H1 (cell line): ENCODE data around the gene TEX44. TPM values are rescaled to one million over a fixed set of nuclear protein-coding genes. Genes with fewer than 3 reads are reported as not detected.

Source experiments
- CTCF ChIA-PET: fragments of 300-600 bp; sonication (Branson Sonifier 250); formaldehyde crosslinking; loops from one replicate; lab custom pipeline; 2021; ENCODE audit not compliant: partially characterized antibody; lab: Charles Lee
- POLR2A ChIA-PET: fragments of 300-600 bp; sonication (Branson Sonifier 250); formaldehyde crosslinking; loops from one replicate; lab custom pipeline; 2021; ENCODE audit warnings: inconsistent platforms; ENCODE audit not compliant: partially characterized antibody; lab: Charles Lee
- DNase-seq, 2 experiments: peaks; one replicate each; pipeline versions ENCODE4 v3.0.0 to v3.0.0-alpha.2; 2010 to 2022; ENCODE audit warnings: low spot score in 2 of 2, low read depth in 1 of 2, mixed read lengths in 1 of 2
- FAIRE-seq: peaks from 2 replicates; lab custom pipeline; 2011; peaks lifted over from hg19 to GRCh38; lab: Jason Lieb, UNC
- H2AFZ ChIP-seq: 2 replicates; pipeline ENCODE4 v1.8.1; 2012; ENCODE audit warnings: low read length, inconsistent platforms
- H2AK5ac ChIP-seq: 2 replicates; pipeline ENCODE4 v1.6.1; 2013; ENCODE audit warnings: low read depth, low read length
- H2BK120ac ChIP-seq: replicated peaks from 2 replicates; pipeline ENCODE3; 2013; ENCODE audit warnings: low read depth, low read length, inconsistent platforms
- H2BK12ac ChIP-seq: 2 replicates; pipeline ENCODE4 v1.6.1; 2013; ENCODE audit warnings: low read depth, low read length
- H2BK15ac ChIP-seq: 2 replicates; pipeline ENCODE4 v1.6.1; 2013; ENCODE audit warnings: low read length
- H2BK20ac ChIP-seq: 2 replicates; pipeline ENCODE4 v1.6.1; 2013; ENCODE audit warnings: low read length
- H2BK5ac ChIP-seq: 2 replicates; pipeline ENCODE4 v1.6.1; 2013; ENCODE audit warnings: low read depth, low read length
- H3K14ac ChIP-seq: 2 replicates; pipeline ENCODE4 v1.6.1; 2013; ENCODE audit warnings: inconsistent platforms; ENCODE audit not compliant: insufficient read length
- H3K18ac ChIP-seq: 2 replicates; pipeline ENCODE4 v1.6.1; 2013; ENCODE audit warnings: low read length; ENCODE audit errors: extremely low read depth
- H3K23ac ChIP-seq: 2 replicates; pipeline ENCODE4 v1.6.1; 2013; ENCODE audit warnings: inconsistent platforms; ENCODE audit not compliant: insufficient read length
- H3K23me2 ChIP-seq: 2 replicates; pipeline ENCODE4 v1.6.1; 2013; ENCODE audit warnings: low read depth, low read length
- H3K27ac ChIP-seq: 2 replicates; pipeline ENCODE4 v1.6.1; 2011; ENCODE audit warnings: low read depth, low read length, inconsistent platforms
- H3K27me3 ChIP-seq, 4 experiments: replicated peaks in 1 of 4; 1 replicate in 1 of 4; 2 replicates in 3 of 4; pipeline versions ENCODE4 v1.6.1 to v1.8.1; 2011 to 2013; ENCODE audit warnings: low read length in 3 of 4, mild to moderate bottlenecking in 3 of 4, inconsistent platforms in 2 of 4, mixed read lengths in 2 of 4, moderate library complexity in 1 of 4; ENCODE audit not compliant: control insufficient read depth in 3 of 4, insufficient read depth in 3 of 4; ENCODE audit errors: extremely low read depth in 1 of 4
- H3K36me3 ChIP-seq, 4 experiments: 2 replicates each; pipeline versions ENCODE4 v1.6.1 to v1.8.1; 2011 to 2013; ENCODE audit warnings: mild to moderate bottlenecking in 4 of 4, low read length in 3 of 4, moderate library complexity in 2 of 4, control low read depth in 1 of 4, inconsistent platforms in 1 of 4; ENCODE audit not compliant: insufficient read depth in 4 of 4, control insufficient read depth in 2 of 4
- H3K4ac ChIP-seq: replicated peaks from 2 replicates; pipeline ENCODE3; 2013; ENCODE audit warnings: low read length, low read depth, mixed read lengths, inconsistent platforms; ENCODE audit not compliant: insufficient read length
- H3K4me1 ChIP-seq, 4 experiments: replicated peaks in 1 of 4; 1 replicate in 1 of 4; 2 replicates in 3 of 4; pipeline versions ENCODE4 v1.6.1 to v1.8.1; 2011 to 2013; ENCODE audit warnings: low read length in 3 of 4, inconsistent platforms in 2 of 4, mixed read lengths in 1 of 4; ENCODE audit not compliant: insufficient read depth in 4 of 4, control insufficient read depth in 3 of 4
- H3K4me2 ChIP-seq, 2 experiments: 2 replicates each; pipeline versions ENCODE4 v1.6.1 to v1.8.1; 2011 to 2013; ENCODE audit warnings: low read depth in 2 of 2, low read length in 2 of 2, control low read depth in 1 of 2, inconsistent platforms in 1 of 2, mild to moderate bottlenecking in 1 of 2; ENCODE audit not compliant: insufficient read depth in 1 of 2
- H3K4me3 ChIP-seq, 4 experiments: fragments of 200-600, 300-600 bp in 1 of 4; sonication (generic), shearing (Covaris generic), sonication (Bioruptor Twin) in 1 of 4; 2 replicates each; pipeline versions ENCODE4 v1.5.1 to v1.8.1; 2011 to 2016; ENCODE audit warnings: low read length in 4 of 4, low read depth in 3 of 4, control low read depth in 2 of 4, inconsistent platforms in 2 of 4, mild to moderate bottlenecking in 2 of 4, mixed read lengths in 1 of 4, moderate library complexity in 1 of 4; ENCODE audit not compliant: insufficient read depth in 2 of 4; ENCODE audit errors: extremely low read depth in 1 of 4
- H3K56ac ChIP-seq: replicated peaks from 2 replicates; pipeline ENCODE3; 2013; ENCODE audit warnings: low read depth, mild to moderate bottlenecking, mixed read lengths, low read length, inconsistent platforms; ENCODE audit not compliant: insufficient read length
- H3K79me1 ChIP-seq: 2 replicates; pipeline ENCODE4 v1.6.1; 2013; ENCODE audit warnings: low read depth, low read length, control low read depth
- H3K79me2 ChIP-seq, 2 experiments: 2 replicates each; pipeline versions ENCODE4 v1.6.1 to v1.8.1; 2012 to 2013; ENCODE audit warnings: low read length in 2 of 2, mild to moderate bottlenecking in 2 of 2, inconsistent platforms in 1 of 2; ENCODE audit not compliant: insufficient read depth in 2 of 2, control insufficient read depth in 1 of 2
- H3K9ac ChIP-seq, 4 experiments: replicated peaks in 1 of 4; 1 replicate in 1 of 4; 2 replicates in 3 of 4; pipeline versions ENCODE4 v1.6.1 to v1.8.1; 2011 to 2013; ENCODE audit warnings: low read depth in 3 of 4, low read length in 3 of 4, control low read depth in 2 of 4, mild to moderate bottlenecking in 2 of 4, moderate library complexity in 2 of 4, inconsistent platforms in 1 of 4; ENCODE audit errors: extremely low read depth in 1 of 4
- H3K9me3 ChIP-seq, 2 experiments: 2 replicates each; pipeline versions ENCODE4 v1.6.1 to v1.8.1; 2012 to 2013; ENCODE audit warnings: mild to moderate bottlenecking in 2 of 2, moderate library complexity in 2 of 2, control low read depth in 1 of 2, inconsistent platforms in 1 of 2, low read depth in 1 of 2, low read length in 1 of 2, mixed read lengths in 1 of 2; ENCODE audit not compliant: insufficient read depth in 2 of 2
- H4K20me1 ChIP-seq, 2 experiments: replicated peaks in 1 of 2; 2 replicates each; pipeline versions ENCODE3 to v1.8.1; 2011 to 2013; ENCODE audit warnings: inconsistent platforms in 2 of 2, low read length in 2 of 2, mild to moderate bottlenecking in 1 of 2; ENCODE audit not compliant: insufficient read depth in 2 of 2, control insufficient read depth in 1 of 2
- H4K5ac ChIP-seq: 2 replicates; pipeline ENCODE4 v1.6.1; 2013; ENCODE audit warnings: low read length, low read depth, mixed read lengths, inconsistent platforms; ENCODE audit not compliant: insufficient read length
- H4K8ac ChIP-seq: 2 replicates; pipeline ENCODE4 v1.8.0; 2013; ENCODE audit warnings: mild to moderate bottlenecking, moderate library complexity, low read length, inconsistent platforms; ENCODE audit not compliant: insufficient read depth; ENCODE audit errors: extremely low read depth
- H4K91ac ChIP-seq: replicated peaks from 2 replicates; pipeline ENCODE3; 2013; ENCODE audit warnings: low read length, mixed read lengths, inconsistent platforms; ENCODE audit not compliant: insufficient read length
- CHD1 ChIP-seq: IDR thresholded peaks from 2 replicates; pipeline ENCODE4 v1.6.1; 2012; ENCODE audit warnings: low read depth, low read length, improper control_type of control experiment
- EGR1 ChIP-seq: IDR thresholded peaks from 2 replicates; pipeline ENCODE4 v1.6.1; 2011; ENCODE audit warnings: low read depth, low read length, borderline replicate concordance
- EP300 ChIP-seq, 2 experiments: IDR thresholded peaks; 1 replicate in 1 of 2; 2 replicates in 1 of 2; pipeline ENCODE4 v1.6.1; 2011 to 2012; ENCODE audit warnings: low read depth in 2 of 2, low read length in 2 of 2, mild to moderate bottlenecking in 2 of 2, borderline replicate concordance in 1 of 2, inconsistent platforms in 1 of 2, moderate library complexity in 1 of 2
- HDAC2 ChIP-seq, 2 experiments: fragments of 300-600 bp in 1 of 2; sonication (generic) in 1 of 2; IDR thresholded peaks; 2 replicates each; pipeline ENCODE4 v1.6.1; 2011 to 2012; ENCODE audit warnings: low read depth in 2 of 2, low read length in 2 of 2, mild to moderate bottlenecking in 2 of 2, moderate library complexity in 2 of 2, borderline replicate concordance in 1 of 2, inconsistent platforms in 1 of 2
- KDM4A ChIP-seq: IDR thresholded peaks from one replicate; pipeline ENCODE4 v1.7.1; 2012; ENCODE audit warnings: low read depth, mild to moderate bottlenecking, moderate library complexity, low read length, inconsistent platforms; ENCODE audit not compliant: severe bottlenecking
- RBBP5 ChIP-seq: IDR thresholded peaks from 2 replicates; pipeline ENCODE4 v1.7.1; 2012; ENCODE audit warnings: low read depth, mild to moderate bottlenecking, inconsistent platforms, low read length, moderate library complexity, borderline replicate concordance
- SRF ChIP-seq: IDR thresholded peaks from 2 replicates; pipeline ENCODE4 v1.6.1; 2011; ENCODE audit warnings: mild to moderate bottlenecking, low read depth, low read length, moderate library complexity
- TAF7 ChIP-seq: optimal IDR thresholded peaks from 2 replicates; pipeline ENCODE3; 2011; ENCODE audit warnings: low read depth, mild to moderate bottlenecking, inconsistent platforms, low read length, moderate library complexity, borderline replicate concordance
- WGBS, 2 experiments: shearing (Covaris generic) in 1 of 2; methylation state at CpG; one replicate each; pipeline versions ENCODE4 v1.1.6 to v1.1.7; 2013 to 2015; ENCODE audit warnings: low lambda C conversion rate in 2 of 2, mixed read lengths in 2 of 2, inconsistent platforms in 1 of 2, low coverage in 1 of 2, missing lambda C conversion rate in 1 of 2; ENCODE audit not compliant: insufficient replicate concordance in 2 of 2, insufficient coverage in 1 of 2, insufficient read length in 1 of 2; ENCODE audit errors: extremely low coverage in 1 of 2, missing lambda C conversion rate in 1 of 2; 5-methylcytosine and 5-hydroxymethylcytosine counted together
- polyA plus RNA-seq, 7 experiments: library from polyadenylated mRNA; depleted of rRNA in 3 of 7; stranded (reverse) in 5 of 7; unstranded in 2 of 7; fragments of >200 nt in 5 of 7; fragments of 200-250 nt in 2 of 7; gene quantifications; 1 replicate in 5 of 7; 2 replicates in 1 of 7; 4 replicates in 1 of 7; pipeline versions ENCODE4 v1.2.1 to v1.2.3, GENCODE V29; 2011 to 2013; ENCODE audit warnings: missing spikeins in 2 of 7, mixed read lengths in 2 of 7
- total RNA-seq: library from RNA; stranded (reverse); fragmentation: NEBNext Ultra II Directional; extraction: Animal tissue kit (Norgen Biotek cat#: 25700); gene quantifications from 2 replicates; pipeline ENCODE4 v1.2.1, GENCODE V29; 2021
- TF ChIP-seq, protein P1 (sequence below): IDR thresholded peaks from 2 replicates; pipeline ENCODE4 v1.6.1; 2012; ENCODE audit warnings: inconsistent platforms

TEX44 gene
- total and polyA plus RNA-seq, 2 of the 8 experiments (the other 6 are each of a cell fraction or from before 2014, with no cell fraction given), result not detected

DNA sequence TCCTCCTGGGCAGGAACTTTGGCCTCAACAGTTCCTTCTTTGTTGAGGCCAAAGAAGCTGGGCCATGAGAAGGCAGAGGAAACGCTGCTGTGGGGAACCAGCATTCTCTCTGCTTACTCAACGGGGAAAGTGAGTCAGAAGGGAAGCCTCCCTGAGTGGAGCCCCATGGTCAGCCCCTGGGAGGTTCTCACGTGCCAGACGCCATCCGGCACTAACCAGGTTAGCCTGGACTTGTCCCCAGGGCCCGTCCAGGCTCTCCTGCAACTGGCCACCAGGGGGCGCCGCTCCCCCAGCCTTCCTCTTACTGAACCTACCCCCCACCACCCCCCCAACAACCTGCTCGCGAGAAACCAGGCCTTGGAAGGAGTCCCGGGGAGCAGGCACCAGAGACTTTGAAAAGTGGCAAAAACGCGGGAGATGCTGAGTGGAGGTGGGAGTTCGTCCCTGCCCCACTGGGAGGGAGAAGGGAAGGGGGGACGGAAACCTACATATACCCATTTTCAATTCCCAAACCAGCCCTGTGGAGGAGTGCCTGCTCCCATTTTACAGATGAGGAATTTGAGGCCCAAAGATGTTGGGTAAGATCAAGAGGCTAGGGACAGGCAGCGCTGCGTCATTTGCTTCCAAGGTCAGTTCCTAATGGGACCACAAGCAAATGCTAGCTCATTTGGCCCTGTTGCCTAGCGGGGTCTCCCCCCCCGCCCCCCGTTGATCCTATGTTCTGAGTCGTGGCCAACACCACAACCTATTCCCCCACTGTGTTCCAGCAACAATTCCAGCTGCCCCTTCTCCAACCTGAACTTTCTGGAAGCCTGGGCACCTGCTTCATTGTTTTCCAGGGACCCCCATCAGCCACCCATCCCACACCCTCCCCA, 20.0 kb downstream of the TEX44 start:
- Histone ChIP-seq H3K4me2 (peak overlapping the region; percentile 89 to 96), H3K27me3 (no peaks in the 10 kb centered on the region), H3K9me3 (no peaks in the 10 kb centered on the region), H2BK15ac (peak overlapping the region; percentile 48; the same call in 1 of the 2 replicates), H2BK20ac (0 out of 2 replicates have a peak overlapping the region, but pooled peaks have one; percentile 80), H3K23ac (no peak overlapping the region), H2AK5ac (peak overlapping the region; percentile 83; the same call in 1 of the 2 replicates), H3K4me1 (peaks cover 8 to 33% (median 33%) of the 10 kb centered on the region in 4 experiments), H3K27ac (peak overlapping the region; percentile 89), H3K79me2 (no peaks in the 10 kb centered on the region), H3K18ac (peak overlapping the region; percentile 96), H3K36me3 (no peaks in the 10 kb centered on the region), H2AFZ (no peak overlapping the region), H2BK5ac (peak overlapping the region; percentile 99), H2BK12ac (peak overlapping the region; percentile 82), H4K8ac (peak overlapping the region; percentile 98), H3K14ac (peak overlapping the region; percentile 6), H3K4ac (peak overlapping the region; percentile 61), H3K23me2 (peaks cover 8% of the 10 kb centered on the region), H4K20me1 (no peaks in the 10 kb centered on the region), H3K4me3 (peak overlapping the region; percentile 29 to 68 (median 44); a peak in 5 of 8 replicates), H2BK120ac (peak overlapping the region; percentile 56), H4K91ac (peak overlapping the region; percentile 99), H3K79me1 (no peaks in the 10 kb centered on the region; the same call in 1 of the 2 replicates), H4K5ac (peak overlapping the region; percentile 65), H3K56ac (no peak overlapping the region), H3K9ac (peak overlapping the region in 3 of 4 experiments; percentile 46 to 86 (median 82); a peak in 5 of 7 replicates)
- DNase-seq (peak in 1 of 2 experiments; percentile 95), FAIRE-seq (no peak)
- POLR2A ChIA-PET, result interaction anchor here (0.7 to 16.4 kb wide), 24 partner anchors 8 to 505 kb away, joined by 3 to 223 read pairs (median 12); partner anchors contain the start of genes COPS7B and PTMA
- CTCF ChIA-PET, result interaction anchor here (0.6 to 12.6 kb wide), 39 partner anchors 8 to 194 kb away, joined by 3 to 513 read pairs (median 6); partner anchors contain the start of genes PDE6D and PTMA
- WGBS, 2 experiments, result 16% methylated on average over 19 of the region's 21 CpGs; no CpG with 5 or more reads in 1 of the 2 experiments
- no peak for TF ChIP-seq TAF7
- TF ChIP-seq RBBP5, result no peak
- no peak for TF ChIP-seq EGR1
- no peak for TF ChIP-seq KDM4A
- no peak for TF ChIP-seq SRF
- TF ChIP-seq, protein P1, sequence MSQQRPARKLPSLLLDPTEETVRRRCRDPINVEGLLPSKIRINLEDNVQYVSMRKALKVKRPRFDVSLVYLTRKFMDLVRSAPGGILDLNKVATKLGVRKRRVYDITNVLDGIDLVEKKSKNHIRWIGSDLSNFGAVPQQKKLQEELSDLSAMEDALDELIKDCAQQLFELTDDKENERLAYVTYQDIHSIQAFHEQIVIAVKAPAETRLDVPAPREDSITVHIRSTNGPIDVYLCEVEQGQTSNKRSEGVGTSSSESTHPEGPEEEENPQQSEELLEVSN, result peak; percentile 54
- peak in 1 of 2 experiments; percentile 96; a peak in 2 of 4 replicates for TF ChIP-seq HDAC2 (IDR thresholded peaks at IDR 0.05; ENCODE audit: borderline replicate concordance in 1 of 2, low read depth in 2 of 2, low read length in 2 of 2)
- no peak for TF ChIP-seq EP300 (IDR thresholded peaks at IDR 0.05; ENCODE audit: borderline replicate concordance in 1 of 2, low read depth in 2 of 2, low read length in 2 of 2)
- TF ChIP-seq CHD1, result no peak
